ENCODE results near the gene FAM131B. TPM values are rescaled to one million over a fixed set of nuclear protein-coding genes. Genes with fewer than 3 reads are reported as not detected.

The FAM131B gene
- total and polyA plus RNA-seq, 10 donors: 0.04 to 1.4 (median 0.38) TPM

- H3K9me3 ChIP-seq: no peaks in the 10 kb centered on the region
- peak in 1 of 3 donors; percentile 38 for TF ChIP-seq POLR2AphosphoS5 (IDR thresholded peaks at IDR 0.05)
- TF ChIP-seq POLR2A (IDR thresholded peaks at IDR 0.05): no peak
- H3K27me3 ChIP-seq (replicated peaks in 1 of 7): no peaks in the 10 kb centered on the region
- intact Hi-C loops (cut with DNase I; ENCODE audit: low total_unique reads): loop anchor here (10.0 kb wide), 1 partner anchor 85 kb away; the partner anchor contains the start of gene CLCN1
- WGBS, 5 donors: 92 to 94% (median 94%) methylated on average over 17 to 20 of the region's 20 CpGs
- H3K4me3 ChIP-seq: no peak overlapping the region
- peaks cover 0 to 5% (median 0%) of the 10 kb centered on the region in 6 donors for H3K36me3 ChIP-seq
- H3K4me1 ChIP-seq: peaks cover 0 to 17% (median 14%) of the 10 kb centered on the region in 6 donors
- no peak overlapping the region for H3K27ac ChIP-seq
- peak; percentile 68 for DNase-seq
These were observed 37.1 kb upstream of the FAM131B start for GRCh38 chr7:143399642-143400041.

GRCh38 chr7:143399151-143399550 lies 36.6 kb upstream of the FAM131B start:
- WGBS, 5 donors: 89 to 97% (median 93%) methylated on average over 6 to 8 of the region's 8 CpGs
- H3K27ac ChIP-seq: no peak overlapping the region
- DNase-seq: peak; percentile 64
- H3K27me3 ChIP-seq (replicated peaks in 1 of 7): no peaks in the 10 kb centered on the region
- TF ChIP-seq CTCF (IDR thresholded peaks at IDR 0.05 in 8 of 11, conservative IDR thresholded peaks at IDR 0.05 in 3 of 11) (no peak), POLR2A (IDR thresholded peaks at IDR 0.05) (no peak), POLR2AphosphoS5 (IDR thresholded peaks at IDR 0.05) (no peak)
- no peaks in the 10 kb centered on the region for H3K9me3 ChIP-seq
- peaks cover 0 to 22% (median 15%) of the 10 kb centered on the region in 6 donors for H3K4me1 ChIP-seq
- peaks cover 0 to 5% (median 0%) of the 10 kb centered on the region in 6 donors for H3K36me3 ChIP-seq
- intact Hi-C loops (cut with DNase I; ENCODE audit: low total_unique reads): no loop called here
- H3K4me3 ChIP-seq: no peak overlapping the region

GRCh38 chr7:143398616-143399015 lies 36.1 kb upstream of the FAM131B start:
- H3K27me3 ChIP-seq (replicated peaks in 1 of 7): no peaks in the 10 kb centered on the region
- DNase-seq: peak; percentile 42

GRCh38 chr7:143397710-143398530 lies 35.4 kb upstream of the FAM131B start:
- intact Hi-C loops (cut with DNase I; ENCODE audit: low total_unique reads): no loop called here
- WGBS, 5 donors: 88 to 92% (median 91%) methylated on average over 10 to 16 of the region's 16 CpGs
- no peaks in the 10 kb centered on the region for H3K9me3 ChIP-seq
- H3K4me1 ChIP-seq: peaks cover 0 to 35% (median 20%) of the 10 kb centered on the region in 6 donors
- H3K4me3 ChIP-seq: no peak overlapping the region
- H3K27me3 ChIP-seq (replicated peaks in 1 of 7): no peaks in the 10 kb centered on the region
- no peak overlapping the region for H3K27ac ChIP-seq
- TF ChIP-seq POLR2A (IDR thresholded peaks at IDR 0.05) (no peak), POLR2AphosphoS5 (IDR thresholded peaks at IDR 0.05) (no peak), CTCF (IDR thresholded peaks at IDR 0.05 in 8 of 11, conservative IDR thresholded peaks at IDR 0.05 in 3 of 11) (no peak)
- DNase-seq: no peak
- peaks cover 0 to 10% (median 4%) of the 10 kb centered on the region in 6 donors for H3K36me3 ChIP-seq

More at GRCh38 chr7:143398616-143399015, 36.1 kb upstream of the FAM131B start:
- peaks cover 0 to 5% (median 1%) of the 10 kb centered on the region in 6 donors for H3K36me3 ChIP-seq
- intact Hi-C loops (cut with DNase I; ENCODE audit: low total_unique reads): no loop called here
- H3K4me1 ChIP-seq: peaks cover 0 to 28% (median 16%) of the 10 kb centered on the region in 6 donors
- no peak overlapping the region for H3K27ac ChIP-seq
- H3K4me3 ChIP-seq: no peak overlapping the region
- H3K9me3 ChIP-seq: no peaks in the 10 kb centered on the region
- no peak for TF ChIP-seq POLR2AphosphoS5 (IDR thresholded peaks at IDR 0.05)
- TF ChIP-seq POLR2A (IDR thresholded peaks at IDR 0.05): no peak
- no peak for TF ChIP-seq CTCF (IDR thresholded peaks at IDR 0.05 in 8 of 11, conservative IDR thresholded peaks at IDR 0.05 in 3 of 11)
- 92 to 98% (median 94%) methylated on average over 12 to 14 of the region's 14 CpGs for WGBS, 5 donors

All from spleen (tissue), 11 donors.